ENCODE results near the gene PTCSC3.
"Not testable (repeated sequence)": the region's sequence is repeated elsewhere in the genome, so short reads cannot be mapped to it uniquely, and the experiment has no call there.

- not testable (repeated sequence) for TF ChIP-seq RAD21 (conservative IDR thresholded peaks at IDR 0.05 in 1 of 2, IDR thresholded peaks at IDR 0.05 in 1 of 2); MAX (IDR thresholded peaks at IDR 0.05); EP300 (IDR thresholded peaks at IDR 0.05); CTCF (IDR thresholded peaks at IDR 0.05); POLR2AphosphoS2 (conservative IDR thresholded peaks at IDR 0.05; ENCODE audit: low read length); PBX3 (IDR thresholded peaks at IDR 0.05)
Observed at GRCh38 chr14:36104258-36104657, 72.3 kb downstream of the PTCSC3 start.
